ENCODE data around the gene PTGDS. TPM values are rescaled to one million over a fixed set of nuclear protein-coding genes. Genes with fewer than 3 reads are reported as not detected.

PTGDS gene
- total RNA-seq, 1 donor from 2014 or later: 5.0 TPM

DNA sequence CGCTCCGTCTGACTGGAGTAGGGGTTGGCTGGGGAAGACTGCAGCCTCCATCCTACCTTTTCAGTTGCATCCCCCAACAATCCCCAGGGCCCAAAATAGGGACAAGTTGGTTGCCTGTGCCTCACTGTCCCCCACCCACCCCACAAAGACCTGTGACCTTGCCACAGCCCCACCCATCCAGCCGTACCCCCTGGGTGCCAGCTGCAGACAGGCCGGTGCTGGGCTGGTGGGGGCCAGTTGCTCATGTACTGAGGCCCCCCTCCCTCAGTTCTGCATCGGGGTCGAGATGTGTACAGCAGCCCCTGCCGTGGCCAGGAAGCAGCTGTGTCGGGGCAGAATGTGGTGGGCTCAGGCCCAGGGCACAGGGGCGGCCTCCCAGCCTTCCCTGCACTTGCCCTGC is 5.9 kb downstream of the PTGDS start:
- peaks cover 30% of the 10 kb centered on the region for H3K27me3 Mint-ChIP-seq (ENCODE audit: low read depth, unreplicated experiment)

DNA sequence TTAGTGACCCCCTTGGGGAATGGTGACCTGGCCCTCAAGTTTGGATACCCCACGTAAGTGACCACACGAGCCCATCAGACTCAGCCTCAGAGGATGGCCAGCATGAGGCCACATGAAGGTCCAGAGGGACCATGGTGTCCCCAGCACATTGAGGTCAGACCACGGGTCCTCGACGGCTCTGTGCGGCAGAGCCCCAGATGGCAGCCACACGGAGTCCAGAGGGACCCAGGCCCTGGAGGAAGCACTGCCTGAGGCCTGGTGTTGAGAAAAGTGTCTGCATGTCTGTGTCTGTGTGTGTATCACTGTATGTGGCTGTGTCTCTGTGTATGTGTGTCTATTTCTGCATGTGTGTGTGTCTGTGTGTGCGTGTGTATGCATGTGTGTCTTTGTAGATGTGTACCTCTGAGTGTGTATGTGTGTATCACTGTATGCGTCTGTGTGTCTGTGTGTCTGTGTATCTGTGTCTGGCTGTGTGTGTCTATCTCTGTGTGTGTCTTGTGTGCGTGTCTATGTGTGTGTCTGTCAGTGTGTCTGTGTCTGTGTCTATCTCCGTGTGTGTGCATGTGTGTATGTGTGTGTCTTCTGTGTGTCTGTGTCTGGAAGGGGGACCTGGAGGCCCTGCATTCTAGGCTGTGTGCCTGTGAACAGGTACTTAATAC is 6.5 kb downstream of the PTGDS start:
- no peak overlapping the region for H3K4me3 Mint-ChIP-seq (ENCODE audit: unreplicated experiment)
- no peaks in the 10 kb centered on the region for H3K9me3 Mint-ChIP-seq (ENCODE audit: unreplicated experiment)
- no peaks in the 10 kb centered on the region for H3K79me2 ChIP-seq (ENCODE audit: insufficient read depth, low read length)
- no peak overlapping the region for H3K9ac ChIP-seq (ENCODE audit: low read length)
- H3K36me3 Mint-ChIP-seq (ENCODE audit: low read depth, unreplicated experiment): peaks cover 5% of the 10 kb centered on the region
- peaks cover 21% of the 10 kb centered on the region for H3K27me3 ChIP-seq (ENCODE audit: insufficient read depth, low read length)
- H4K20me1 ChIP-seq (ENCODE audit: insufficient read depth, low read length): no peaks in the 10 kb centered on the region
- TF ChIP-seq, protein P1, sequence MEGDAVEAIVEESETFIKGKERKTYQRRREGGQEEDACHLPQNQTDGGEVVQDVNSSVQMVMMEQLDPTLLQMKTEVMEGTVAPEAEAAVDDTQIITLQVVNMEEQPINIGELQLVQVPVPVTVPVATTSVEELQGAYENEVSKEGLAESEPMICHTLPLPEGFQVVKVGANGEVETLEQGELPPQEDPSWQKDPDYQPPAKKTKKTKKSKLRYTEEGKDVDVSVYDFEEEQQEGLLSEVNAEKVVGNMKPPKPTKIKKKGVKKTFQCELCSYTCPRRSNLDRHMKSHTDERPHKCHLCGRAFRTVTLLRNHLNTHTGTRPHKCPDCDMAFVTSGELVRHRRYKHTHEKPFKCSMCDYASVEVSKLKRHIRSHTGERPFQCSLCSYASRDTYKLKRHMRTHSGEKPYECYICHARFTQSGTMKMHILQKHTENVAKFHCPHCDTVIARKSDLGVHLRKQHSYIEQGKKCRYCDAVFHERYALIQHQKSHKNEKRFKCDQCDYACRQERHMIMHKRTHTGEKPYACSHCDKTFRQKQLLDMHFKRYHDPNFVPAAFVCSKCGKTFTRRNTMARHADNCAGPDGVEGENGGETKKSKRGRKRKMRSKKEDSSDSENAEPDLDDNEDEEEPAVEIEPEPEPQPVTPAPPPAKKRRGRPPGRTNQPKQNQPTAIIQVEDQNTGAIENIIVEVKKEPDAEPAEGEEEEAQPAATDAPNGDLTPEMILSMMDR (IDR thresholded peaks at IDR 0.05; ENCODE audit: insufficient read depth, low read depth, low read length): no peak
- no peak for TF ChIP-seq EZH2 (IDR thresholded peaks at IDR 0.05; ENCODE audit: insufficient read depth, low read length)
- no peak overlapping the region for H3K4me3 ChIP-seq (ENCODE audit: insufficient read depth, low read depth, low read length)
- no peak overlapping the region for H3K27ac Mint-ChIP-seq (ENCODE audit: unreplicated experiment)
- no peaks in the 10 kb centered on the region for H3K36me3 ChIP-seq (ENCODE audit: insufficient read depth, low read length)
- no peak for FAIRE-seq
- H3K4me1 ChIP-seq (ENCODE audit: insufficient read depth, low read length): no peaks in the 10 kb centered on the region
- H3K9me3 ChIP-seq (ENCODE audit: insufficient read depth, low read depth, low read length): no peaks in the 10 kb centered on the region
- no peak overlapping the region for H3K27ac ChIP-seq (ENCODE audit: low read depth, low read length)
- H3K4me2 ChIP-seq (ENCODE audit: low read length): no peak overlapping the region
- peaks cover 33% of the 10 kb centered on the region for H3K27me3 Mint-ChIP-seq (ENCODE audit: low read depth, unreplicated experiment)
- H2AFZ ChIP-seq (ENCODE audit: low read depth, low read length): no peak overlapping the region
- no peak for DNase-seq (ENCODE audit: low read depth)
- no peaks in the 10 kb centered on the region for H3K4me1 Mint-ChIP-seq (ENCODE audit: low read depth, unreplicated experiment)

More for the DNA sequence above, 5.9 kb downstream of the PTGDS start:
- peaks cover 21% of the 10 kb centered on the region for H3K27me3 ChIP-seq (ENCODE audit: insufficient read depth, low read length)
- Mint-ChIP-seq H3K27ac (ENCODE audit: unreplicated experiment) (no peak overlapping the region), H3K9me3 (ENCODE audit: unreplicated experiment) (no peaks in the 10 kb centered on the region), H3K4me1 (ENCODE audit: low read depth, unreplicated experiment) (no peaks in the 10 kb centered on the region), H3K4me3 (ENCODE audit: unreplicated experiment) (no peak overlapping the region), H3K36me3 (ENCODE audit: low read depth, unreplicated experiment) (peaks cover 5% of the 10 kb centered on the region)
- H3K36me3 ChIP-seq (ENCODE audit: insufficient read depth, low read length): no peaks in the 10 kb centered on the region
- no peak overlapping the region for H3K27ac ChIP-seq (ENCODE audit: low read depth, low read length)
- DNase-seq (ENCODE audit: low read depth) (no peak), FAIRE-seq (no peak)
- H3K9ac ChIP-seq (ENCODE audit: low read length): no peak overlapping the region
- H3K79me2 ChIP-seq (ENCODE audit: insufficient read depth, low read length): no peaks in the 10 kb centered on the region
- TF ChIP-seq, protein P1 (IDR thresholded peaks at IDR 0.05; ENCODE audit: insufficient read depth, low read depth, low read length): no peak
- TF ChIP-seq EZH2 (IDR thresholded peaks at IDR 0.05; ENCODE audit: insufficient read depth, low read length): no peak
- no peak overlapping the region for H3K4me2 ChIP-seq (ENCODE audit: low read length)
- H3K4me1 ChIP-seq (ENCODE audit: insufficient read depth, low read length): no peaks in the 10 kb centered on the region
- H4K20me1 ChIP-seq (ENCODE audit: insufficient read depth, low read length): no peaks in the 10 kb centered on the region
- H2AFZ ChIP-seq (ENCODE audit: low read depth, low read length): no peak overlapping the region
- H3K9me3 ChIP-seq (ENCODE audit: insufficient read depth, low read depth, low read length): no peaks in the 10 kb centered on the region
- H3K4me3 ChIP-seq (ENCODE audit: insufficient read depth, low read depth, low read length): no peak overlapping the region

DNA sequence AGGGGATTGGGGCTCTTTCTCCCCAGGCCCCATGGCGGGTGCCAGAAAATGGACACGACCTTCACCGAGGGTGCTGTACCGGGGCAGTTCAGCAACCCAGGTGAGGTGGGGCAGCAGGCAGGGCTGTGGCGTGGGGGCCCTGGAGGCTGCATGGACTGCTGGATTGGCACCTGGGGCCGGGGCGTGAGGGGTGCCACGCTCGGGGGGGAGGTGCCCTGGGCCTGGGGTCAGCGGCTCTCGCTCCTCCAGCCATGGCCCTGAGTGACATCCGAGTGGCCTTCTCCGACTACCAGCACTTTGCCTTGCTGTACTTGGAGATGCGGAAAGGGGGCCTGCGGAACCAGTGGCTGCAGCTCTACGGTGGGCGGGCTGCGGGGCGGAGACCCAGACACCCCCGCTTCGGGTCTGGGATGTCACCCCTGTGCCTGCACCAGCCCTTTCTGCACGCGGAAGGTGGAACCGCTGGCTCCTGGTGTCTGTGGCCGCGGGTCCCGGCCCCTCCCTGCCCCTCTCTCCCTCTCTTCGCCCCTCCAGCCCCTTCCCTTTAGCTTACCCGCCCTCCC is 7.2 kb downstream of the PTGDS start:
- no peaks in the 10 kb centered on the region for H3K9me3 ChIP-seq (ENCODE audit: insufficient read depth, low read depth, low read length)
- H3K27me3 Mint-ChIP-seq (ENCODE audit: low read depth, unreplicated experiment): peaks cover 37% of the 10 kb centered on the region
- H4K20me1 ChIP-seq (ENCODE audit: insufficient read depth, low read length): no peaks in the 10 kb centered on the region
- no peaks in the 10 kb centered on the region for H3K4me1 ChIP-seq (ENCODE audit: insufficient read depth, low read length)
- H3K4me3 Mint-ChIP-seq (ENCODE audit: unreplicated experiment): no peak overlapping the region
- H3K27me3 ChIP-seq (ENCODE audit: insufficient read depth, low read length): peaks cover 21% of the 10 kb centered on the region
- no peak overlapping the region for H3K4me3 ChIP-seq (ENCODE audit: insufficient read depth, low read depth, low read length)
- H3K27ac Mint-ChIP-seq (ENCODE audit: unreplicated experiment): no peak overlapping the region
- peaks cover 5% of the 10 kb centered on the region for H3K36me3 Mint-ChIP-seq (ENCODE audit: low read depth, unreplicated experiment)
- no peak overlapping the region for H2AFZ ChIP-seq (ENCODE audit: low read depth, low read length)
- no peak overlapping the region for H3K4me2 ChIP-seq (ENCODE audit: low read length)
- H3K9ac ChIP-seq (ENCODE audit: low read length): no peak overlapping the region
- H3K4me1 Mint-ChIP-seq (ENCODE audit: low read depth, unreplicated experiment): no peaks in the 10 kb centered on the region
- H3K36me3 ChIP-seq (ENCODE audit: insufficient read depth, low read length): no peaks in the 10 kb centered on the region
- no peak overlapping the region for H3K27ac ChIP-seq (ENCODE audit: low read depth, low read length)
- TF ChIP-seq EZH2 (IDR thresholded peaks at IDR 0.05; ENCODE audit: insufficient read depth, low read length): no peak
- TF ChIP-seq, protein P1 (IDR thresholded peaks at IDR 0.05; ENCODE audit: insufficient read depth, low read depth, low read length): no peak
- no peak for FAIRE-seq
- H3K9me3 Mint-ChIP-seq (ENCODE audit: unreplicated experiment): no peaks in the 10 kb centered on the region
- DNase-seq (ENCODE audit: low read depth): no peak
- H3K79me2 ChIP-seq (ENCODE audit: insufficient read depth, low read length): no peaks in the 10 kb centered on the region
